Transverse colon (tissue), 3 donors: ENCODE data around the gene EVA1C.
A peak's percentile ranks its signal among the peaks of the same experiment; 100 is the strongest.

Experiments
- CTCF ChIP-seq, 5 experiments: fragments of 200-600 bp in 3 of 5; fragments of 450-650 bp in 2 of 5; sonication (generic) in 3 of 5; IDR thresholded peaks; 1 replicate in 2 of 5; 2 replicates in 3 of 5; pipeline ENCODE4 v1.5.1; 2016 to 2017; ENCODE audit warnings: antibody characterized with exemption in 5 of 5, inconsistent platforms in 3 of 5, mild to moderate bottlenecking in 2 of 5, moderate library complexity in 1 of 5
- EP300 ChIP-seq: sonication (generic); formaldehyde crosslinking; IDR thresholded peaks from one replicate; pipeline ENCODE4 v1.6.1; 2017; ENCODE audit warnings: antibody characterized with exemption, low read depth

- TF ChIP-seq CTCF (IDR thresholded peaks at IDR 0.05) (peak in 4 of 5 experiments; percentile 10 to 37 (median 22)), EP300 (no peak)
Observed at GRCh38 chr21:32414579-32415358, 2.3 kb downstream of the EVA1C start.
